Breast epithelium (tissue), 4 donors: Measurements from ENCODE around the gene EIF4H. TPM values are rescaled to one million over a fixed set of nuclear protein-coding genes. Genes with fewer than 3 reads are reported as not detected.
"Not testable (repeated sequence)": the region's sequence is repeated elsewhere in the genome, so short reads cannot be mapped to it uniquely, and the experiment has no call there.

Source experiments
- DNase-seq, 2 donors: peaks; one replicate each; pipeline ENCODE4 v3.0.0-alpha.2; 2019; ENCODE audit warnings: low spot score in 2 of 2
- H3K27ac ChIP-seq, 2 donors: fragments of 200-600 bp; sonication (generic) in 1 of 2; one replicate each; pipeline ENCODE4 v1.5.1; 2016 to 2019; ENCODE audit warnings: mild to moderate bottlenecking in 1 of 2
- H3K27me3 ChIP-seq, 2 donors: fragments of 200-600 bp; sonication (generic) in 1 of 2; one replicate each; pipeline versions ENCODE4 v1.5.1 to v1.6.0; 2017 to 2019; ENCODE audit warnings: control low read depth in 1 of 2, mild to moderate bottlenecking in 1 of 2
- H3K36me3 ChIP-seq: fragments of 200-600 bp; one replicate; pipeline ENCODE4 v1.5.1; 2019
- H3K4me1 ChIP-seq, 2 donors: fragments of 200-600 bp; sonication (generic); one replicate each; pipeline ENCODE4 v1.5.1; 2016 to 2019; ENCODE audit warnings: control low read depth in 1 of 2
- H3K4me3 ChIP-seq, 3 donors: fragments of 200-600 bp; sonication (generic); 1 replicate in 2 of 3; 2 replicates in 1 of 3; pipeline ENCODE4 v1.5.1; 2016 to 2019; ENCODE audit warnings: mild to moderate bottlenecking in 3 of 3, moderate library complexity in 2 of 3
- H3K9me3 ChIP-seq, 2 donors: fragments of 200-600 bp; sonication (generic) in 1 of 2; one replicate each; pipeline ENCODE4 v1.5.1; 2016 to 2019; ENCODE audit warnings: control low read depth in 1 of 2
- POLR2A ChIP-seq: fragments of 450-650 bp; IDR thresholded peaks from one replicate; pipeline ENCODE4 v1.6.1; 2016; ENCODE audit warnings: antibody characterized with exemption, mild to moderate bottlenecking, moderate library complexity
- POLR2AphosphoS5 ChIP-seq, 3 donors: sonication (generic); formaldehyde crosslinking; IDR thresholded peaks; one replicate each; pipeline ENCODE4 v1.6.1; 2017; ENCODE audit warnings: antibody characterized with exemption in 3 of 3
- intact Hi-C: fragments of 100-400 bp; cut with DNase I; formaldehyde crosslinking; loops from one replicate; pipeline ENCODE4 v1.15.1; 2023; ENCODE audit warnings: low total_unique reads
- total RNA-seq, 3 donors: library from RNA; depleted of rRNA; stranded (reverse); fragments of >200 nt; gene quantifications; one replicate each; pipeline ENCODE4 v1.1.0, GENCODE V29; 2016
- TF ChIP-seq, protein P1 (sequence below), 3 donors: fragments of 450-650 bp; IDR thresholded peaks; one replicate each; pipeline ENCODE4 v1.5.1; 2016 to 2017; ENCODE audit warnings: antibody characterized with exemption in 3 of 3, mild to moderate bottlenecking in 3 of 3, moderate library complexity in 3 of 3

Gene EIF4H
- total RNA-seq, 3 donors from 2014 or later: 199 to 256 (median 238) TPM

- no peak overlapping the region for H3K27ac ChIP-seq
- H3K9me3 ChIP-seq: no peaks in the 10 kb centered on the region
- intact Hi-C loops: loop anchor here (5.0 kb wide), 1 partner anchor 136 kb away; no protein-coding TSS in a partner anchor
- peaks cover 9% of the 10 kb centered on the region for H3K36me3 ChIP-seq
- no peak for TF ChIP-seq POLR2A
- TF ChIP-seq, protein P1, sequence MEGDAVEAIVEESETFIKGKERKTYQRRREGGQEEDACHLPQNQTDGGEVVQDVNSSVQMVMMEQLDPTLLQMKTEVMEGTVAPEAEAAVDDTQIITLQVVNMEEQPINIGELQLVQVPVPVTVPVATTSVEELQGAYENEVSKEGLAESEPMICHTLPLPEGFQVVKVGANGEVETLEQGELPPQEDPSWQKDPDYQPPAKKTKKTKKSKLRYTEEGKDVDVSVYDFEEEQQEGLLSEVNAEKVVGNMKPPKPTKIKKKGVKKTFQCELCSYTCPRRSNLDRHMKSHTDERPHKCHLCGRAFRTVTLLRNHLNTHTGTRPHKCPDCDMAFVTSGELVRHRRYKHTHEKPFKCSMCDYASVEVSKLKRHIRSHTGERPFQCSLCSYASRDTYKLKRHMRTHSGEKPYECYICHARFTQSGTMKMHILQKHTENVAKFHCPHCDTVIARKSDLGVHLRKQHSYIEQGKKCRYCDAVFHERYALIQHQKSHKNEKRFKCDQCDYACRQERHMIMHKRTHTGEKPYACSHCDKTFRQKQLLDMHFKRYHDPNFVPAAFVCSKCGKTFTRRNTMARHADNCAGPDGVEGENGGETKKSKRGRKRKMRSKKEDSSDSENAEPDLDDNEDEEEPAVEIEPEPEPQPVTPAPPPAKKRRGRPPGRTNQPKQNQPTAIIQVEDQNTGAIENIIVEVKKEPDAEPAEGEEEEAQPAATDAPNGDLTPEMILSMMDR (IDR thresholded peaks at IDR 0.05): no peak
- TF ChIP-seq POLR2AphosphoS5 (IDR thresholded peaks at IDR 0.05): no peak
- H3K4me3 ChIP-seq: no peak overlapping the region
- DNase-seq: no peak
- no peaks in the 10 kb centered on the region for H3K27me3 ChIP-seq
- no peaks in the 10 kb centered on the region for H3K4me1 ChIP-seq
These were observed 18.9 kb downstream of the EIF4H start for GRCh38 chr7:74193054-74193453.

GRCh38 chr7:74193913-74194312 lies 19.8 kb downstream of the EIF4H start:
- no peaks in the 10 kb centered on the region for H3K27me3 ChIP-seq
- TF ChIP-seq, protein P1 (IDR thresholded peaks at IDR 0.05): no peak
- TF ChIP-seq POLR2AphosphoS5 (IDR thresholded peaks at IDR 0.05): no peak
- TF ChIP-seq POLR2A: no peak
- peaks cover 9% of the 10 kb centered on the region for H3K36me3 ChIP-seq
- H3K9me3 ChIP-seq: no peaks in the 10 kb centered on the region
- DNase-seq: no peak
- intact Hi-C loops: loop anchor here (5.0 kb wide), 1 partner anchor 137 kb away; no protein-coding TSS in a partner anchor
- H3K27ac ChIP-seq: no peak overlapping the region
- no peak overlapping the region for H3K4me3 ChIP-seq
- no peaks in the 10 kb centered on the region for H3K4me1 ChIP-seq

DNA sequence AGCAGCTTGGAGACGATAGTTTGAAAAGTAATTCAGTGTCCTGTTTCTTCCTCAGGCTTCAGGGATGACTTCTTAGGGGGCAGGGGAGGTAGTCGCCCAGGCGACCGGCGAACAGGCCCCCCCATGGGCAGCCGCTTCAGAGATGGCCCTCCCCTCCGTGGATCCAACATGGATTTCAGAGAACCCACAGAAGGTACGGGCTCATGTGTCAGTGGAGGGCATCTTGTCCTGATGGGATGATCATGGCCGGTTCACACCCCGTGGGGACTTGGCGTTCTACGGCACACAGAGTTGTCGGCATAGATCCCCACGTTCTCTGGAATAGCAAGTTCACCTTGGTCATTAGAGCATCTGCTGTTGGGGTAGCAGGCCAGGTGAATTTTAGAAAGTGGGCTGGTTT lies 20.5 kb downstream of the EIF4H start:
- no peaks in the 10 kb centered on the region for H3K4me1 ChIP-seq
- DNase-seq: no peak
- intact Hi-C loops: loop anchor here (5.0 kb wide), 1 partner anchor 137 kb away; no protein-coding TSS in a partner anchor
- H3K27me3 ChIP-seq: no peaks in the 10 kb centered on the region
- TF ChIP-seq POLR2AphosphoS5 (IDR thresholded peaks at IDR 0.05): no peak
- TF ChIP-seq, protein P1 (IDR thresholded peaks at IDR 0.05): no peak
- TF ChIP-seq POLR2A: no peak
- H3K9me3 ChIP-seq: no peaks in the 10 kb centered on the region
- no peak overlapping the region for H3K27ac ChIP-seq
- H3K4me3 ChIP-seq: no peak overlapping the region
- peaks cover 9% of the 10 kb centered on the region for H3K36me3 ChIP-seq

GRCh38 chr7:74195139-74195860 lies 21.1 kb downstream of the EIF4H start:
- DNase-seq, H3K27me3 ChIP-seq, H3K4me1 ChIP-seq, intact Hi-C loops, H3K27ac ChIP-seq, H3K4me3 ChIP-seq, H3K36me3 ChIP-seq, H3K9me3 ChIP-seq: not testable (repeated sequence)

DNA sequence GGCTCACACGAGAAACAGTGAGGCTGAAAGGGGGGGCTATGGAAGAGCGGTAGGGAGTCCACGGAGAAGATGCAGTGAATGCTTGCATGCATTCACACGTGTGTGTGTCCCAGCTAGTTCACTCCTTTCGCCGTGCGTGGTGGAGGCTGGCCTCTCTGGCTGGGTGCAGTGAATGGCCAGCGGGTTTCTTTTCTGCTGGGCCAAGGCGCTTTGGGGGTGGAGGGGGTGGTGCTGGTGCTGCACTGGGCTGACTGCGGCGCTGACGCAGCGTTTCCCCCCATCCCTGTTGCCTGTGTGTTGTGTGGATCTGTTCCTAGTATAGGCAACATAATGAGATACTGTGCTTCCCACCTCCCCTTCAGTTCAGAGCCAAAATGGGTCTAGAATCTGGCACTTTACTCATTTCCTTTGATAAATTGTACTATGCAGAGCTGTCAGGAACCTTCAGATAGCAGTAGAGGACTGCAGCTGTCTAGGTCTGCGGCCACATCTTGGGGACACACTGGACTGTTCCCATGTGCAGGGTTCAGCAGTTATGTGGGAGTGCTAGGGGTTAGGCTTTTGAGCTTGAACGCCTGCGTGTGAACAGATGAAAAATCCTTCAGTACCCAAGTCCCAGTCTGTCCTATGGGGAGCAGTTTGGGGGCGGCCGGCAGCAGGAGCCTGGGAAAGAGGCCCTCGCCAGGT lies 22.0 kb downstream of the EIF4H start:
- intact Hi-C loops, H3K36me3 ChIP-seq, H3K27ac ChIP-seq, H3K27me3 ChIP-seq, H3K4me1 ChIP-seq, H3K9me3 ChIP-seq, H3K4me3 ChIP-seq, DNase-seq: not testable (repeated sequence)

- intact Hi-C loops: no loop called here
- TF ChIP-seq POLR2A: no peak
- TF ChIP-seq, protein P1 (IDR thresholded peaks at IDR 0.05): no peak
- Histone ChIP-seq H3K4me3 (no peak overlapping the region), H3K27me3 (no peaks in the 10 kb centered on the region), H3K27ac (no peak overlapping the region), H3K9me3 (no peaks in the 10 kb centered on the region), H3K36me3 (no peaks in the 10 kb centered on the region), H3K4me1 (no peaks in the 10 kb centered on the region)
- no peak for DNase-seq
These were observed 23.4 kb downstream of the EIF4H start for GRCh38 chr7:74197449-74198124.
